GM12878 (cell line): ENCODE measurements around the gene SKIL.

Experiments used
- EP300 ChIP-seq, 2 experiments: fragments of 150-350 bp in 1 of 2; IDR thresholded peaks; 2 replicates each; pipeline ENCODE4 v1.6.1; 2011 to 2012; ENCODE audit warnings: low read depth in 2 of 2, low read length in 2 of 2, borderline replicate concordance in 1 of 2, improper control_type of control experiment in 1 of 2, inconsistent platforms in 1 of 2; ENCODE audit not compliant: control insufficient read depth in 1 of 2
- KDM1A ChIP-seq: fragments of 200-600 bp; sonication (generic); IDR thresholded peaks from 2 replicates; pipeline ENCODE4 v1.6.1; 2016; ENCODE audit warnings: borderline replicate concordance
- NRF1 ChIP-seq: conservative IDR thresholded peaks from 2 replicates; pipeline ENCODE4 v1.6.1; 2011; ENCODE audit warnings: mild to moderate bottlenecking, low read depth, low read length, improper control_type of control experiment
- SP1 ChIP-seq: IDR thresholded peaks from one replicate; pipeline ENCODE4 v1.6.1; 2011; ENCODE audit warnings: low read depth, low read length
- TBL1XR1 ChIP-seq: IDR thresholded peaks from 2 replicates; pipeline ENCODE4 v1.6.1; 2012; ENCODE audit warnings: low read depth, low read length, improper control_type of control experiment
- ZNF24 ChIP-seq: fragments of 450-650 bp; IDR thresholded peaks from 2 replicates; pipeline ENCODE4 v1.6.1; 2017; ENCODE audit warnings: antibody characterized with exemption, mild to moderate bottlenecking
- ZSCAN29 ChIP-seq: fragments of 450-650 bp; IDR thresholded peaks from 2 replicates; pipeline ENCODE4 v1.6.1; 2017; ENCODE audit warnings: mild to moderate bottlenecking, moderate library complexity
- TF ChIP-seq, protein P1 (sequence below): IDR thresholded peaks from 2 replicates; pipeline ENCODE4 v1.6.1; 2011; ENCODE audit warnings: mild to moderate bottlenecking, low read depth, low read length, moderate library complexity; ENCODE audit not compliant: insufficient replicate concordance
- TF ChIP-seq, protein P2 (sequence below): fragments of 150-350 bp; IDR thresholded peaks from 2 replicates; pipeline ENCODE4 v1.6.1; 2016; ENCODE audit warnings: low read depth, low read length
- TF ChIP-seq, protein P3 (sequence below), 3 experiments: IDR thresholded peaks in 2 of 3; conservative IDR thresholded peaks in 1 of 3; 2 replicates each; pipeline ENCODE4 v1.5.1; 2011; ENCODE audit warnings: low read depth in 3 of 3, low read length in 3 of 3, mild to moderate bottlenecking in 3 of 3, control low read depth in 2 of 3, moderate library complexity in 2 of 3, inconsistent platforms in 1 of 3, mixed read lengths in 1 of 3; ENCODE audit not compliant: control insufficient read depth in 2 of 3, insufficient read depth in 1 of 3; ENCODE audit errors: extremely low read depth in 1 of 3
- TF ChIP-seq, protein P4 (sequence below): IDR thresholded peaks from 2 replicates; pipeline ENCODE4 v1.6.1; 2012; ENCODE audit warnings: low read depth, low read length, improper control_type of control experiment

DNA sequence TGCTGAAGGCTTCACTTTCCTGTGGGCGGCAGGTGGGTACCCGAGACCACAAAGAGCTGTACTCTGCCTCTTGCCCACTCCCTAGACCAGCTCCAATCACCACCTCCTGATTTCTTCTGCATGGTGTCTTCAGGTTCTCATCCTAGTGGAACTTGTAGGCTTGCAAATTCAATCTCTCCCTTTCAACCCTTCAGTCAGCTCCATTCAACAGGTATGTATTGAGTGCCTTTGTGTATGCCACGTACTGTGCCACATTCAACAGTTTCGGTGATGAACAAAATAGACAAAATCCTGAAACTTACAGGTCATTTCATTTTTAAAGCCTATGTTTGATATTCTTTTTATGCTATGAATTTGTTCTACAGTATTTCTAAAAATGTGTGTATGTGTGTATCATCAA lies 55.8 kb downstream of the SKIL start:
- TF ChIP-seq, protein P1, sequence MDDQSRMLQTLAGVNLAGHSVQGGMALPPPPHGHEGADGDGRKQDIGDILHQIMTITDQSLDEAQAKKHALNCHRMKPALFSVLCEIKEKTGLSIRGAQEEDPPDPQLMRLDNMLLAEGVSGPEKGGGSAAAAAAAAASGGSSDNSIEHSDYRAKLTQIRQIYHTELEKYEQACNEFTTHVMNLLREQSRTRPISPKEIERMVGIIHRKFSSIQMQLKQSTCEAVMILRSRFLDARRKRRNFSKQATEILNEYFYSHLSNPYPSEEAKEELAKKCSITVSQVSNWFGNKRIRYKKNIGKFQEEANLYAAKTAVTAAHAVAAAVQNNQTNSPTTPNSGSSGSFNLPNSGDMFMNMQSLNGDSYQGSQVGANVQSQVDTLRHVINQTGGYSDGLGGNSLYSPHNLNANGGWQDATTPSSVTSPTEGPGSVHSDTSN: no peak
- TF ChIP-seq, protein P2, sequence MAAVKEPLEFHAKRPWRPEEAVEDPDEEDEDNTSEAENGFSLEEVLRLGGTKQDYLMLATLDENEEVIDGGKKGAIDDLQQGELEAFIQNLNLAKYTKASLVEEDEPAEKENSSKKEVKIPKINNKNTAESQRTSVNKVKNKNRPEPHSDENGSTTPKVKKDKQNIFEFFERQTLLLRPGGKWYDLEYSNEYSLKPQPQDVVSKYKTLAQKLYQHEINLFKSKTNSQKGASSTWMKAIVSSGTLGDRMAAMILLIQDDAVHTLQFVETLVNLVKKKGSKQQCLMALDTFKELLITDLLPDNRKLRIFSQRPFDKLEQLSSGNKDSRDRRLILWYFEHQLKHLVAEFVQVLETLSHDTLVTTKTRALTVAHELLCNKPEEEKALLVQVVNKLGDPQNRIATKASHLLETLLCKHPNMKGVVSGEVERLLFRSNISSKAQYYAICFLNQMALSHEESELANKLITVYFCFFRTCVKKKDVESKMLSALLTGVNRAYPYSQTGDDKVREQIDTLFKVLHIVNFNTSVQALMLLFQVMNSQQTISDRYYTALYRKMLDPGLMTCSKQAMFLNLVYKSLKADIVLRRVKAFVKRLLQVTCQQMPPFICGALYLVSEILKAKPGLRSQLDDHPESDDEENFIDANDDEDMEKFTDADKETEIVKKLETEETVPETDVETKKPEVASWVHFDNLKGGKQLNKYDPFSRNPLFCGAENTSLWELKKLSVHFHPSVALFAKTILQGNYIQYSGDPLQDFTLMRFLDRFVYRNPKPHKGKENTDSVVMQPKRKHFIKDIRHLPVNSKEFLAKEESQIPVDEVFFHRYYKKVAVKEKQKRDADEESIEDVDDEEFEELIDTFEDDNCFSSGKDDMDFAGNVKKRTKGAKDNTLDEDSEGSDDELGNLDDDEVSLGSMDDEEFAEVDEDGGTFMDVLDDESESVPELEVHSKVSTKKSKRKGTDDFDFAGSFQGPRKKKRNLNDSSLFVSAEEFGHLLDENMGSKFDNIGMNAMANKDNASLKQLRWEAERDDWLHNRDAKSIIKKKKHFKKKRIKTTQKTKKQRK: no peak
- TF ChIP-seq, protein P3, sequence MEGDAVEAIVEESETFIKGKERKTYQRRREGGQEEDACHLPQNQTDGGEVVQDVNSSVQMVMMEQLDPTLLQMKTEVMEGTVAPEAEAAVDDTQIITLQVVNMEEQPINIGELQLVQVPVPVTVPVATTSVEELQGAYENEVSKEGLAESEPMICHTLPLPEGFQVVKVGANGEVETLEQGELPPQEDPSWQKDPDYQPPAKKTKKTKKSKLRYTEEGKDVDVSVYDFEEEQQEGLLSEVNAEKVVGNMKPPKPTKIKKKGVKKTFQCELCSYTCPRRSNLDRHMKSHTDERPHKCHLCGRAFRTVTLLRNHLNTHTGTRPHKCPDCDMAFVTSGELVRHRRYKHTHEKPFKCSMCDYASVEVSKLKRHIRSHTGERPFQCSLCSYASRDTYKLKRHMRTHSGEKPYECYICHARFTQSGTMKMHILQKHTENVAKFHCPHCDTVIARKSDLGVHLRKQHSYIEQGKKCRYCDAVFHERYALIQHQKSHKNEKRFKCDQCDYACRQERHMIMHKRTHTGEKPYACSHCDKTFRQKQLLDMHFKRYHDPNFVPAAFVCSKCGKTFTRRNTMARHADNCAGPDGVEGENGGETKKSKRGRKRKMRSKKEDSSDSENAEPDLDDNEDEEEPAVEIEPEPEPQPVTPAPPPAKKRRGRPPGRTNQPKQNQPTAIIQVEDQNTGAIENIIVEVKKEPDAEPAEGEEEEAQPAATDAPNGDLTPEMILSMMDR (IDR thresholded peaks at IDR 0.05 in 2 of 3, conservative IDR thresholded peaks at IDR 0.05 in 1 of 3; ENCODE audit: control insufficient read depth in 2 of 3, extremely low read depth in 1 of 3, insufficient read depth in 1 of 3, low read depth in 3 of 3, low read length in 3 of 3): no peak
- TF ChIP-seq, protein P4, sequence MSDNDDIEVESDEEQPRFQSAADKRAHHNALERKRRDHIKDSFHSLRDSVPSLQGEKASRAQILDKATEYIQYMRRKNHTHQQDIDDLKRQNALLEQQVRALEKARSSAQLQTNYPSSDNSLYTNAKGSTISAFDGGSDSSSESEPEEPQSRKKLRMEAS: no peak
- TF ChIP-seq EP300 (IDR thresholded peaks at IDR 0.05; ENCODE audit: borderline replicate concordance in 1 of 2, control insufficient read depth in 1 of 2, low read depth in 2 of 2, low read length in 2 of 2): no peak
- TF ChIP-seq SP1: no peak
- no peak for TF ChIP-seq KDM1A
- TF ChIP-seq NRF1: no peak
- no peak for TF ChIP-seq ZSCAN29
- no peak for TF ChIP-seq ZNF24
- TF ChIP-seq TBL1XR1: no peak
